ENCODE data around the gene GNG12. TPM values are rescaled to one million over a fixed set of nuclear protein-coding genes. Genes with fewer than 3 reads are reported as not detected.

Gene GNG12
- total and polyA plus RNA-seq, 12 donors: 15.3 to 121 (median 84.7) TPM

- Histone ChIP-seq H3K4me1 (replicated peaks in 1 of 2) (peaks cover 24 to 34% of the 10 kb centered on the region in 2 donors), H3K27ac (no peak overlapping the region), H3K27me3 (no peaks in the 10 kb centered on the region), H3K36me3 (replicated peaks in 1 of 2) (no peaks in the 10 kb centered on the region), H3K4me3 (no peak overlapping the region), H3K9me3 (replicated peaks in 1 of 3) (no peaks in the 10 kb centered on the region)
- TF ChIP-seq CTCF (IDR thresholded peaks at IDR 0.05) (no peak), POLR2A (IDR thresholded peaks at IDR 0.05) (no peak)
- intact Hi-C loops (cut with DNase I): loop anchor here in 1 of 2 donors (10.0 kb wide), 2 partner anchors 58 to 188 kb away; no protein-coding TSS in a partner anchor
- WGBS, 4 donors: 59 to 72% (median 67%) methylated on average over 2 of the region's 2 CpGs
- DNase-seq: no peak
Observed at GRCh38 chr1:67752306-67752705, 81.0 kb downstream of the GNG12 start.

- Histone ChIP-seq H3K9me3 (replicated peaks in 1 of 3) (no peaks in the 10 kb centered on the region), H3K36me3 (replicated peaks in 1 of 2) (no peaks in the 10 kb centered on the region), H3K4me1 (replicated peaks in 1 of 2) (peaks cover 24 to 34% of the 10 kb centered on the region in 2 donors), H3K27me3 (no peaks in the 10 kb centered on the region), H3K27ac (peak overlapping the region in 3 of 5 donors; percentile 44 to 79 (median 71)), H3K4me3 (no peak overlapping the region)
- TF ChIP-seq CTCF (IDR thresholded peaks at IDR 0.05) (no peak), POLR2A (IDR thresholded peaks at IDR 0.05) (no peak)
- intact Hi-C loops (cut with DNase I): loop anchor here in 1 of 2 donors (10.0 kb wide), 2 partner anchors 56 to 186 kb away; no protein-coding TSS in a partner anchor
- 62 to 75% (median 67%) methylated on average over 1 of the region's 1 CpG for WGBS, 4 donors
- no peak for DNase-seq
Observed at GRCh38 chr1:67750691-67751054, 82.6 kb downstream of the GNG12 start.

GRCh38 chr1:67749844-67750690 lies 83.2 kb downstream of the GNG12 start:
- Histone ChIP-seq H3K4me3 (peak overlapping the region in 1 of 4 donors; percentile 4), H3K27ac (peak overlapping the region in 4 of 5 donors; percentile 44 to 79 (median 58)), H3K27me3 (no peaks in the 10 kb centered on the region), H3K4me1 (replicated peaks in 1 of 2) (peaks cover 24 to 34% of the 10 kb centered on the region in 2 donors), H3K36me3 (replicated peaks in 1 of 2) (no peaks in the 10 kb centered on the region), H3K9me3 (replicated peaks in 1 of 3) (no peaks in the 10 kb centered on the region)
- 40 to 52% (median 43%) methylated on average over 8 of the region's 8 CpGs for WGBS, 4 donors
- peak in 6 of 7 donors; percentile 54 to 65 (median 57) for DNase-seq
- TF ChIP-seq CTCF (IDR thresholded peaks at IDR 0.05) (no peak), POLR2A (IDR thresholded peaks at IDR 0.05) (peak in 1 of 2 donors; percentile 8)
- intact Hi-C loops (cut with DNase I): loop anchor here in 1 of 2 donors (10.0 kb wide), 2 partner anchors 55 to 185 kb away; no protein-coding TSS in a partner anchor

GRCh38 chr1:67749263-67749843 lies 83.9 kb downstream of the GNG12 start:
- Histone ChIP-seq H3K27me3 (no peaks in the 10 kb centered on the region), H3K9me3 (replicated peaks in 1 of 3) (no peaks in the 10 kb centered on the region), H3K27ac (peak overlapping the region in 4 of 5 donors; percentile 44 to 79 (median 58)), H3K4me1 (replicated peaks in 1 of 2) (peaks cover 24 to 34% of the 10 kb centered on the region in 2 donors), H3K36me3 (replicated peaks in 1 of 2) (no peaks in the 10 kb centered on the region), H3K4me3 (peak overlapping the region in 1 of 4 donors; percentile 4)
- TF ChIP-seq CTCF (IDR thresholded peaks at IDR 0.05) (no peak), POLR2A (IDR thresholded peaks at IDR 0.05) (no peak)
- WGBS, 4 donors: 55 to 58% (median 56%) methylated on average over 5 of the region's 5 CpGs
- no peak for DNase-seq
- intact Hi-C loops (cut with DNase I): no loop called here

Data from adrenal gland (tissue), 12 donors.